ENCODE results near the gene SCGB1C1. TPM values are rescaled to one million over a fixed set of nuclear protein-coding genes. Genes with fewer than 3 reads are reported as not detected.

The SCGB1C1 gene
- total and polyA plus RNA-seq, 9 of the 15 experiments (the other 6 are each of a cell fraction or from before 2014, with no cell fraction given): not detected

DNA sequence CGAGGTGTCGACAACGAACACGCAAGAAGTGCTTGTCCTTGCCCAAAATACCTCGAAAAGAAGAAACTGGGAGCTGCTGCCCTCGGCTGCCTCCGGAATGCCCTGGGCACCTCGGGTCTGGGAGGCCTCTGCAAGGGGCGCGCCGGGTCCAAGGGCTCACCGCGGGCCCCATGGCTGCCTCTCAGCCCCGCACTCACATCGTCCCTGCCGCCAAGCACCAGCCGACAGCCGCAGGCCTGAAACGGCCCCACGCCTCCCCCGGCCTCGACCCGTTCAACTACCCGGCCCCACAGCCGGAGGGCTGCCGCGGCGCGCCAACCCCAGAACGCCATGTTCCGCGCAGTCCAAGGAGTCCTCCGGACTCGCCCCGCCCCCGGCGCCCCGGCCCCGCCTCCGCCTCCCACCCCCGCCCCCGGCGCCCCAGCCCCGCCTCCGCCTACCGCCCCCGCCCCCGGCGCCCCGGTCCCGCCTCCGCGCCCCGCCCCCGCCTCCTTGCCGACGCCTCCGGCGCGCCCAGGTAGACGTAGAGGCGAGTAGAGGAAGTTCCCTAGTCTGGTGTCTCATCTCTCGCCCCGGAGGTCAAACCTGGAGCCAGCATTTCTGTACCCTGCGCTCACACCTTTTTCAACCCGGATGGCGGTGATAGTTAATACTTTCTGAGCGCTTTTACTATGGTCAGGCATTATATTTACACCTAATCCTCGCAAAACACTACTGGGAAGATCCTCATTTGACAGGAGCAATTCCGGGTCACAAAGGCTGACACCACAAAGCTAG, 43.3 kb downstream of the SCGB1C1 start, which contains the start of gene SIRT3 (continued):
- TF ChIP-seq, protein P1, sequence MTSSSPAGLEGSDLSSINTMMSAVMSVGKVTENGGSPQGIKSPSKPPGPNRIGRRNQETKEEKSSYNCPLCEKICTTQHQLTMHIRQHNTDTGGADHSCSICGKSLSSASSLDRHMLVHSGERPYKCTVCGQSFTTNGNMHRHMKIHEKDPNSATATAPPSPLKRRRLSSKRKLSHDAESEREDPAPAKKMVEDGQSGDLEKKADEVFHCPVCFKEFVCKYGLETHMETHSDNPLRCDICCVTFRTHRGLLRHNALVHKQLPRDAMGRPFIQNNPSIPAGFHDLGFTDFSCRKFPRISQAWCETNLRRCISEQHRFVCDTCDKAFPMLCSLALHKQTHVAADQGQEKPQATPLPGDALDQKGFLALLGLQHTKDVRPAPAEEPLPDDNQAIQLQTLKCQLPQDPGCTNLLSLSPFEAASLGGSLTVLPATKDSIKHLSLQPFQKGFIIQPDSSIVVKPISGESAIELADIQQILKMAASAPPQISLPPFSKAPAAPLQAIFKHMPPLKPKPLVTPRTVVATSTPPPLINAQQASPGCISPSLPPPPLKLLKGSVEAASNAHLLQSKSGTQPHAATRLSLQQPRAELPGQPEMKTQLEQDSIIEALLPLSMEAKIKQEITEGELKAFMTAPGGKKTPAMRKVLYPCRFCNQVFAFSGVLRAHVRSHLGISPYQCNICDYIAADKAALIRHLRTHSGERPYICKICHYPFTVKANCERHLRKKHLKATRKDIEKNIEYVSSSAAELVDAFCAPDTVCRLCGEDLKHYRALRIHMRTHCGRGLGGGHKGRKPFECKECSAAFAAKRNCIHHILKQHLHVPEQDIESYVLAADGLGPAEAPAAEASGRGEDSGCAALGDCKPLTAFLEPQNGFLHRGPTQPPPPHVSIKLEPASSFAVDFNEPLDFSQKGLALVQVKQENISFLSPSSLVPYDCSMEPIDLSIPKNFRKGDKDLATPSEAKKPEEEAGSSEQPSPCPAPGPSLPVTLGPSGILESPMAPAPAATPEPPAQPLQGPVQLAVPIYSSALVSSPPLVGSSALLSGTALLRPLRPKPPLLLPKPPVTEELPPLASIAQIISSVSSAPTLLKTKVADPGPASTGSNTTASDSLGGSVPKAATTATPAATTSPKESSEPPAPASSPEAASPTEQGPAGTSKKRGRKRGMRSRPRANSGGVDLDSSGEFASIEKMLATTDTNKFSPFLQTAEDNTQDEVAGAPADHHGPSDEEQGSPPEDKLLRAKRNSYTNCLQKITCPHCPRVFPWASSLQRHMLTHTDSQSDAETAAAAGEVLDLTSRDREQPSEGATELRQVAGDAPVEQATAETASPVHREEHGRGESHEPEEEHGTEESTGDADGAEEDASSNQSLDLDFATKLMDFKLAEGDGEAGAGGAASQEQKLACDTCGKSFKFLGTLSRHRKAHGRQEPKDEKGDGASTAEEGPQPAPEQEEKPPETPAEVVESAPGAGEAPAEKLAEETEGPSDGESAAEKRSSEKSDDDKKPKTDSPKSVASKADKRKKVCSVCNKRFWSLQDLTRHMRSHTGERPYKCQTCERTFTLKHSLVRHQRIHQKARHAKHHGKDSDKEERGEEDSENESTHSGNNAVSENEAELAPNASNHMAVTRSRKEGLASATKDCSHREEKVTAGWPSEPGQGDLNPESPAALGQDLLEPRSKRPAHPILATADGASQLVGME (CRISPR knock-in tag; IDR thresholded peaks at IDR 0.05): no peak
- TF ChIP-seq NCOA1 (IDR thresholded peaks at IDR 0.05; ENCODE audit: low read depth) (peak; percentile 91; the same call in 1 of the 2 replicates), HMGN3 (IDR thresholded peaks at IDR 0.05; ENCODE audit: borderline replicate concordance, extremely low read depth, insufficient read length, low read depth, low read length) (peak; percentile 62), IFI16 (CRISPR knock-in tag; IDR thresholded peaks at IDR 0.05) (no peak), ZKSCAN3 (CRISPR knock-in tag; IDR thresholded peaks at IDR 0.05) (no peak), RBM17 (IDR thresholded peaks at IDR 0.05; ENCODE audit: borderline replicate concordance, low read depth, low read length) (no peak), PHF21A (IDR thresholded peaks at IDR 0.05; ENCODE audit: borderline replicate concordance, low read depth) (no peak), TCF7L2 (IDR thresholded peaks at IDR 0.05; ENCODE audit: low read depth, low read length) (no peak), MCM5 (IDR thresholded peaks at IDR 0.05; ENCODE audit: low read depth) (no peak), AFF1 (IDR thresholded peaks at IDR 0.05; ENCODE audit: low read depth in 1 of 2, partially characterized antibody in 2 of 2) (no peak), CXXC5 (CRISPR knock-in tag; IDR thresholded peaks at IDR 0.05) (peak; percentile 6; the same call in 1 of the 2 replicates), SRSF9 (IDR thresholded peaks at IDR 0.05; ENCODE audit: borderline replicate concordance, low read depth, low read length) (no peak), FOXM1 (IDR thresholded peaks at IDR 0.05; ENCODE audit: low read depth) (peak; percentile 40; the same call in 1 of the 2 replicates), FOXM1 (CRISPR knock-in tag; IDR thresholded peaks at IDR 0.05; ENCODE audit: low read depth) (no peak), HDAC1 (IDR thresholded peaks at IDR 0.05) (peak in 1 of 2 experiments; percentile 80; a peak in 2 of 4 replicates), ZBED1 (IDR thresholded peaks at IDR 0.05) (no peak)
- TF ChIP-seq, protein P2, sequence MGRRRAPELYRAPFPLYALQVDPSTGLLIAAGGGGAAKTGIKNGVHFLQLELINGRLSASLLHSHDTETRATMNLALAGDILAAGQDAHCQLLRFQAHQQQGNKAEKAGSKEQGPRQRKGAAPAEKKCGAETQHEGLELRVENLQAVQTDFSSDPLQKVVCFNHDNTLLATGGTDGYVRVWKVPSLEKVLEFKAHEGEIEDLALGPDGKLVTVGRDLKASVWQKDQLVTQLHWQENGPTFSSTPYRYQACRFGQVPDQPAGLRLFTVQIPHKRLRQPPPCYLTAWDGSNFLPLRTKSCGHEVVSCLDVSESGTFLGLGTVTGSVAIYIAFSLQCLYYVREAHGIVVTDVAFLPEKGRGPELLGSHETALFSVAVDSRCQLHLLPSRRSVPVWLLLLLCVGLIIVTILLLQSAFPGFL (CRISPR knock-in tag; IDR thresholded peaks at IDR 0.05): no peak

Measured in K562 (cell line).